Fibroblast of lung (primary cell): ENCODE results near the gene ENO4. TPM values are rescaled to one million over a fixed set of nuclear protein-coding genes. Genes with fewer than 3 reads are reported as not detected.

Experiments
- DNase-seq, 2 donors: peaks; one replicate each; pipeline versions ENCODE4 v3.0.0 to v3.0.0-alpha.2; 2010; ENCODE audit warnings: low read depth in 2 of 2
- H2AFZ ChIP-seq: 2 replicates; pipeline ENCODE4 v1.5.1; 2012; ENCODE audit warnings: low read length, control low read depth, inconsistent platforms
- H3K27ac ChIP-seq: 2 replicates; pipeline ENCODE4 v1.5.1; 2011; ENCODE audit warnings: low read length, control low read depth; ENCODE audit not compliant: insufficient read depth
- H3K27me3 ChIP-seq: 2 replicates; pipeline ENCODE4 v1.5.1; 2011; ENCODE audit warnings: mild to moderate bottlenecking, low read length; ENCODE audit not compliant: control insufficient read depth, insufficient read depth
- H3K36me3 ChIP-seq: 2 replicates; pipeline ENCODE4 v1.5.1; 2011; ENCODE audit warnings: low read length; ENCODE audit not compliant: control insufficient read depth, insufficient read depth
- H3K4me1 ChIP-seq: 2 replicates; pipeline ENCODE4 v1.5.1; 2011; ENCODE audit warnings: low read length; ENCODE audit not compliant: control insufficient read depth, insufficient read depth; ENCODE audit errors: extremely low read depth
- H3K4me2 ChIP-seq: 2 replicates; pipeline ENCODE4 v1.5.1; 2011; ENCODE audit warnings: low read length, control low read depth; ENCODE audit not compliant: insufficient read depth; ENCODE audit errors: extremely low read depth
- H3K4me3 ChIP-seq, 4 experiments: fragments of 200-600 bp in 1 of 4; sonication (generic) in 1 of 4; replicated peaks in 1 of 4; 2 replicates each; pipeline ENCODE4 v1.5.1; 2011 to 2016; ENCODE audit warnings: low read length in 4 of 4, low read depth in 3 of 4, mild to moderate bottlenecking in 3 of 4, control low read depth in 2 of 4, inconsistent platforms in 1 of 4, mixed read lengths in 1 of 4; ENCODE audit not compliant: insufficient read depth in 1 of 4; ENCODE audit errors: control extremely low read depth in 1 of 4
- H3K79me2 ChIP-seq: 2 replicates; pipeline ENCODE4 v1.5.1; 2012; ENCODE audit warnings: mild to moderate bottlenecking, low read length, inconsistent platforms; ENCODE audit not compliant: control insufficient read depth, insufficient read depth
- H3K9ac ChIP-seq: 2 replicates; pipeline ENCODE4 v1.5.1; 2011; ENCODE audit warnings: mild to moderate bottlenecking, low read length, control low read depth; ENCODE audit not compliant: insufficient read depth
- H3K9me3 ChIP-seq: 2 replicates; pipeline ENCODE4 v1.5.1; 2012; ENCODE audit warnings: low read depth, low read length; ENCODE audit not compliant: control insufficient read depth, insufficient read depth
- H4K20me1 ChIP-seq: 2 replicates; pipeline ENCODE4 v1.5.1; 2011; ENCODE audit warnings: low read length; ENCODE audit not compliant: control insufficient read depth, insufficient read depth; ENCODE audit errors: extremely low read depth
- EZH2 ChIP-seq: IDR thresholded peaks from 2 replicates; pipeline ENCODE4 v1.5.1; 2012; ENCODE audit warnings: low read length, control low read depth, mild to moderate bottlenecking; ENCODE audit errors: missing control alignments
- polyA plus RNA-seq, 2 donors: library from polyadenylated mRNA; depleted of rRNA in 1 of 2; stranded (reverse) in 1 of 2; unstranded in 1 of 2; fragments of >200 nt; gene quantifications; 2 replicates each; pipeline ENCODE4 v1.2.1, GENCODE V29; 2011 to 2012; ENCODE audit warnings: missing spikeins in 1 of 2
- total RNA-seq: library from RNA; depleted of rRNA; stranded (reverse); fragments of >200 nt; gene quantifications from 2 replicates; pipeline ENCODE4 v1.2.1, GENCODE V29; 2014
- TF ChIP-seq, protein P1 (sequence below), 2 donors: IDR thresholded peaks in 1 of 2; conservative IDR thresholded peaks in 1 of 2; 1 replicate in 1 of 2; 2 replicates in 1 of 2; pipeline ENCODE4 v1.5.1; 2011 to 2012; ENCODE audit warnings: low read length in 2 of 2, control low read depth in 1 of 2, inconsistent platforms in 1 of 2, low read depth in 1 of 2, mild to moderate bottlenecking in 1 of 2

The ENO4 gene
- total and polyA plus RNA-seq, 2 donors (not counting 1 experiment from before 2014, with no cell fraction given): 0.05 to 0.66 TPM

DNA sequence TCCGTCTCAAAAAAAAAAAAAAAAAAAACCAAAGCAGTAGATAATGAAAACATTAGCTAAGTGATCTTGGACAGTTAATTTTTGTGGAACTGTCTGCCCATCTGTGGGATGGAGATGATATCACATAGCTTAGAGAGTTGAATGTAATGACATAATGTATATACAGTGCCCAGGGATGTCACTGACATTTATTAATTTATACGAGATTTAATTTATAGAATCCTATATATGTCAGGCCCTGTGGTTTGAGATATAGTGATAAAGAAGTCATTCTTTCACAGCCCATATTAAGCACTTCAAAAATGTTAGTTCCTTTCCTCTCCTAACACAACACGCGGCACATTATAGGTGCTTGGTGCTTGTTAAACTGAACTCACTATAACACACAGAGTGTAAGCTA lies 4.0 kb downstream of the ENO4 start:
- DNase-seq: no peak
- no peaks in the 10 kb centered on the region for H4K20me1 ChIP-seq
- TF ChIP-seq, protein P1, sequence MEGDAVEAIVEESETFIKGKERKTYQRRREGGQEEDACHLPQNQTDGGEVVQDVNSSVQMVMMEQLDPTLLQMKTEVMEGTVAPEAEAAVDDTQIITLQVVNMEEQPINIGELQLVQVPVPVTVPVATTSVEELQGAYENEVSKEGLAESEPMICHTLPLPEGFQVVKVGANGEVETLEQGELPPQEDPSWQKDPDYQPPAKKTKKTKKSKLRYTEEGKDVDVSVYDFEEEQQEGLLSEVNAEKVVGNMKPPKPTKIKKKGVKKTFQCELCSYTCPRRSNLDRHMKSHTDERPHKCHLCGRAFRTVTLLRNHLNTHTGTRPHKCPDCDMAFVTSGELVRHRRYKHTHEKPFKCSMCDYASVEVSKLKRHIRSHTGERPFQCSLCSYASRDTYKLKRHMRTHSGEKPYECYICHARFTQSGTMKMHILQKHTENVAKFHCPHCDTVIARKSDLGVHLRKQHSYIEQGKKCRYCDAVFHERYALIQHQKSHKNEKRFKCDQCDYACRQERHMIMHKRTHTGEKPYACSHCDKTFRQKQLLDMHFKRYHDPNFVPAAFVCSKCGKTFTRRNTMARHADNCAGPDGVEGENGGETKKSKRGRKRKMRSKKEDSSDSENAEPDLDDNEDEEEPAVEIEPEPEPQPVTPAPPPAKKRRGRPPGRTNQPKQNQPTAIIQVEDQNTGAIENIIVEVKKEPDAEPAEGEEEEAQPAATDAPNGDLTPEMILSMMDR (conservative IDR thresholded peaks at IDR 0.05 in 1 of 2, IDR thresholded peaks at IDR 0.05 in 1 of 2; ENCODE audit: low read depth in 1 of 2, low read length in 2 of 2): no peak
- no peak for TF ChIP-seq EZH2

DNA sequence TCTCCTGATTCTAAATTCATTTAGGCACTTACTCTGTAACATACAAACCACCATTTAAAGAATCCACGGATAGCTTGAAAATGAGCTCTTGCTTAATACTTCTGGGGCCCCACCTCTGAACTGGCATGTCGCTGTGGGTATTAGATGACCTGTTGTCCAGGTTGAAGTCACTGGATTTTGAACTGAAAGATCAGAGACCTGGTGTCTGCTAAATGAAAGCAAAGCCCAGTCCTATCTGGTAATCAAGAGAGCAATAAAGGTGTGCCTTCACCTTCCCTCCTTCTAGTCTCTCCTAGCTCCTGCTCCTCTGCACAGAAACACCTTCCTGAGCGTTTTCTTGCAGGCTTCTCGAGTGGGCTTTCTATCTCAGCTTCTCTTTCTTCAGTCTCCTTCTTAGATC lies 4.4 kb downstream of the ENO4 start:
- H3K9me3 ChIP-seq: no peaks in the 10 kb centered on the region
- TF ChIP-seq EZH2: no peak
- TF ChIP-seq, protein P1 (conservative IDR thresholded peaks at IDR 0.05 in 1 of 2, IDR thresholded peaks at IDR 0.05 in 1 of 2; ENCODE audit: low read depth in 1 of 2, low read length in 2 of 2): no peak

More for the DNA sequence above, 4.0 kb downstream of the ENO4 start:
- no peaks in the 10 kb centered on the region for H3K79me2 ChIP-seq
- H3K9me3 ChIP-seq: no peaks in the 10 kb centered on the region
- H3K27ac ChIP-seq: no peak overlapping the region
- no peak overlapping the region for H3K9ac ChIP-seq
- peaks cover 6% of the 10 kb centered on the region for H3K27me3 ChIP-seq
- no peaks in the 10 kb centered on the region for H3K4me1 ChIP-seq
- H3K36me3 ChIP-seq: no peaks in the 10 kb centered on the region
- H3K4me2 ChIP-seq: no peak overlapping the region
- H2AFZ ChIP-seq: no peak overlapping the region
- H3K4me3 ChIP-seq: no peak overlapping the region

GRCh38 chr10:116857156-116857555 lies 7.9 kb downstream of the ENO4 start:
- H3K27ac ChIP-seq: no peak overlapping the region
- H3K4me1 ChIP-seq: no peaks in the 10 kb centered on the region
- no peak for DNase-seq
- H2AFZ ChIP-seq: no peak overlapping the region
- no peak overlapping the region for H3K9ac ChIP-seq
- H4K20me1 ChIP-seq: no peaks in the 10 kb centered on the region
- H3K27me3 ChIP-seq: no peaks in the 10 kb centered on the region
- no peak overlapping the region for H3K4me3 ChIP-seq
- no peaks in the 10 kb centered on the region for H3K9me3 ChIP-seq
- H3K36me3 ChIP-seq: no peaks in the 10 kb centered on the region
- H3K79me2 ChIP-seq: no peaks in the 10 kb centered on the region
- H3K4me2 ChIP-seq: no peak overlapping the region
- no peak for TF ChIP-seq EZH2
- TF ChIP-seq, protein P1 (conservative IDR thresholded peaks at IDR 0.05 in 1 of 2, IDR thresholded peaks at IDR 0.05 in 1 of 2; ENCODE audit: low read depth in 1 of 2, low read length in 2 of 2): no peak

More for the DNA sequence above, 4.4 kb downstream of the ENO4 start:
- Histone ChIP-seq H4K20me1 (no peaks in the 10 kb centered on the region), H3K9ac (no peak overlapping the region), H3K79me2 (no peaks in the 10 kb centered on the region), H3K4me2 (no peak overlapping the region), H3K27ac (no peak overlapping the region), H2AFZ (no peak overlapping the region), H3K4me3 (no peak overlapping the region), H3K36me3 (no peaks in the 10 kb centered on the region), H3K27me3 (peaks cover 2% of the 10 kb centered on the region), H3K4me1 (no peaks in the 10 kb centered on the region)
- DNase-seq: no peak
